Measurements from ENCODE around the gene DUXB.

The DUXB gene

GRCh38 chr16:75695708-75696107 lies 5.6 kb downstream of the DUXB start:
- Histone ChIP-seq H3K27me3 (no peaks in the 10 kb centered on the region), H3K27ac (no peak overlapping the region), H3K36me3 (no peaks in the 10 kb centered on the region), H3K4me3 (no peak overlapping the region), H3K9me3 (no peaks in the 10 kb centered on the region), H3K4me1 (no peaks in the 10 kb centered on the region)
- DNase-seq = no peak
- peak in 1 of 2 experiments; percentile 4 for TF ChIP-seq CTCF (IDR thresholded peaks at IDR 0.05)
- intact Hi-C loops (cut with DNase I; ENCODE audit: low total_unique reads) = no loop called here

DNA sequence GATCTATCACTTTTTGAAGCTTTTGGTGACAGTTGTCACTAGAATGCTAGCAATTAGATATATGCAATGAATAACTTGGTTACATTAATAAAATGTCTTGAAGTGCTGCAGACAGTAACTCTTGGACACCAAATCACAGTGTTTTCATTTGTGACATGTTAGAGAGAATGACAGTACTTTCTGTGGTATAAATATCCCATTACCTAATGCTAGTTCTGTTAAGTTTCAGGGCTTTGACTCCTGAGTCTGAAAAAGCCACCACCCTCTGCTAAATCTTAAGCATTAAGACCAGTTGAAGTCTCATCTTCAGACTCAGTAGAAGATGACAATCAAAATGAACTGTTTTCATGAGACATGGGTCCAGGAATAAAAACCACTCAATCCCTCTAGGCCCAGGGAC lies 13.9 kb downstream of the DUXB start:
- H3K4me1 ChIP-seq = no peaks in the 10 kb centered on the region
- no peaks in the 10 kb centered on the region for H3K9me3 ChIP-seq
- TF ChIP-seq CTCF (IDR thresholded peaks at IDR 0.05) = no peak
- H3K4me3 ChIP-seq = no peak overlapping the region
- H3K27me3 ChIP-seq = no peaks in the 10 kb centered on the region
- intact Hi-C loops (cut with DNase I; ENCODE audit: low total_unique reads) = no loop called here
- no peak overlapping the region for H3K27ac ChIP-seq
- DNase-seq = no peak
- no peaks in the 10 kb centered on the region for H3K36me3 ChIP-seq

DNA sequence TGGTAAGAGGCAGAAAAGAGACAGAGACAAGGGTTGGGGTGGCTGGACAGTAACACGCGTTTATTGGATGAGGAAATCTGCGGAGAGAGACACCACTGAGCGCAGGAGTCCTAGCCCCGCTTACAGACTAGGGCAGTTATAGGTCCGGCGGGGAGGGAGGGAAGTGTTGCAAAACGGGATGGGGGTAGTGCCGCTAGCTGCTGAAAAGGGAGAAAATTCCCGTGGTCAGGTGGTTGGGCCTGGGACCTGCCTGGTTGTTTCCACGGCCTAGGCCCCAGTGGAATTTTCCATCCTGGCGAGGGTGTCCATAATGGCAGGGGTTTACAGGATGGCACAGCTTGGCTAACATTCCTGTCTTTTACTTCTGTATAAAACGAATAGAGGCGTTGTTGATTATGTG lies 19.0 kb downstream of the DUXB start:
- Histone ChIP-seq H3K9me3 (no peaks in the 10 kb centered on the region), H3K4me1 (no peaks in the 10 kb centered on the region), H3K4me3 (no peak overlapping the region), H3K27ac (no peak overlapping the region), H3K36me3 (no peaks in the 10 kb centered on the region), H3K27me3 (no peaks in the 10 kb centered on the region)
- DNase-seq = no peak
- TF ChIP-seq CTCF (IDR thresholded peaks at IDR 0.05) = no peak
- intact Hi-C loops (cut with DNase I; ENCODE audit: low total_unique reads) = no loop called here

- Histone ChIP-seq H3K4me1 (no peaks in the 10 kb centered on the region), H3K27ac (no peak overlapping the region), H3K36me3 (no peaks in the 10 kb centered on the region), H3K9me3 (no peaks in the 10 kb centered on the region), H3K4me3 (no peak overlapping the region), H3K27me3 (no peaks in the 10 kb centered on the region)
- intact Hi-C loops (cut with DNase I; ENCODE audit: low total_unique reads) = no loop called here
- no peak for TF ChIP-seq CTCF (IDR thresholded peaks at IDR 0.05)
- no peak for DNase-seq
These were observed 21.9 kb downstream of the DUXB start for GRCh38 chr16:75679366-75679765.

GRCh38 chr16:75676909-75677308 lies 24.4 kb downstream of the DUXB start, which contains the start of gene CPHXL2:
TSS of gene CPHXL2 (minus strand) at chr16:75677009. CDS start at chr16:75676999, 10 bp downstream.
- H3K27ac ChIP-seq = no peak within 1 kb of the TSS
- no peak within 1 kb of the TSS for H3K4me3 ChIP-seq
- H3K36me3 ChIP-seq = no peaks in the 10 kb centered on the region
- DNase-seq = no peak
- no peaks in the 10 kb centered on the region for H3K27me3 ChIP-seq
- no peaks in the 10 kb centered on the region for H3K4me1 ChIP-seq
- no peaks in the 10 kb centered on the region for H3K9me3 ChIP-seq
- no peak for TF ChIP-seq CTCF (IDR thresholded peaks at IDR 0.05)
- intact Hi-C loops (cut with DNase I; ENCODE audit: low total_unique reads) = no loop called here

DNA sequence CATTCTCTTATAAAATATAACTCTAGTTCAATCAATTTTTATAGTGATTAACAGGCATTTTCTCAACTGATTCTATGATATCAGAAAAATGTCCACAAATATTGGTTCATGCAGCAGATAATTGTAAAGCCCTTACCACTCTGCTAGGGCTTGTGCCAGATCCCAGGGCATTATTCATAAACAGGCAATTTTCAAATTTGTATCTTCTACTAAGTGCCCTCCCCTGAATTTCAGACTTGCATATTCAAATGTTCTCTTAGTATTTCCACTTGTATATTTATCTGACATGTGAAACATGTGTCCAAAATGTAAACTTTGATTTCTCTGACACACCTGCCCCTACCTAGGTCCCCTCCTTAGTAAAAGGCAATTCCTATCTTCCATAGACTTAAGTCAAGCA lies 33.8 kb downstream of the DUXB start:
- intact Hi-C loops (cut with DNase I; ENCODE audit: low total_unique reads) = no loop called here
- no peak for DNase-seq
- Histone ChIP-seq H3K9me3 (no peaks in the 10 kb centered on the region), H3K36me3 (no peaks in the 10 kb centered on the region), H3K27ac (no peak overlapping the region), H3K4me3 (no peak overlapping the region), H3K27me3 (no peaks in the 10 kb centered on the region), H3K4me1 (no peaks in the 10 kb centered on the region)
- no peak for TF ChIP-seq CTCF (IDR thresholded peaks at IDR 0.05)

Data from tibial artery (tissue), 4 donors.